A172 (cell line): ENCODE data around the gene MPPE1. TPM values are rescaled to one million over a fixed set of nuclear protein-coding genes. Genes with fewer than 3 reads are reported as not detected.
"Not testable (repeated sequence)": the region's sequence is repeated elsewhere in the genome, so short reads cannot be mapped to it uniquely, and the experiment has no call there.

Experiments used
- DNase-seq: peaks from one replicate; pipeline ENCODE4 v3.0.0-alpha.2; 2015; ENCODE audit warnings: low spot score
- total RNA-seq: library from RNA; depleted of rRNA; stranded (reverse); fragments of >200 nt; shearing (Covaris generic); gene quantifications from 2 replicates; pipeline ENCODE4 v1.2.3, GENCODE V29; 2014; rRNA removed

MPPE1 gene
- total RNA-seq, 1 experiment from 2014 or later: 12.3 TPM

GRCh38 chr18:11857177-11857887, 50.8 kb downstream of the MPPE1 start:
- DNase-seq: peak; percentile 100

GRCh38 chr18:11854554-11854953, 53.6 kb downstream of the MPPE1 start:
- not testable (repeated sequence) for DNase-seq

- DNase-seq: no peak
Measured at GRCh38 chr18:11851806-11852337, 56.2 kb downstream of the MPPE1 start.

GRCh38 chr18:11851146-11851805, 56.8 kb downstream of the MPPE1 start, which contains the start of gene CHMP1B:
Gene CHMP1B (plus strand): TSS chr18:11851413. CDS start chr18:11851512, 99 bp downstream.
- DNase-seq: peak; percentile 93

GRCh38 chr18:11850821-11851145, 57.3 kb downstream of the MPPE1 start:
- DNase-seq: no peak

- DNase-seq: peak; percentile 82
Measured at GRCh38 chr18:11849841-11850634, 58.1 kb downstream of the MPPE1 start.

DNA sequence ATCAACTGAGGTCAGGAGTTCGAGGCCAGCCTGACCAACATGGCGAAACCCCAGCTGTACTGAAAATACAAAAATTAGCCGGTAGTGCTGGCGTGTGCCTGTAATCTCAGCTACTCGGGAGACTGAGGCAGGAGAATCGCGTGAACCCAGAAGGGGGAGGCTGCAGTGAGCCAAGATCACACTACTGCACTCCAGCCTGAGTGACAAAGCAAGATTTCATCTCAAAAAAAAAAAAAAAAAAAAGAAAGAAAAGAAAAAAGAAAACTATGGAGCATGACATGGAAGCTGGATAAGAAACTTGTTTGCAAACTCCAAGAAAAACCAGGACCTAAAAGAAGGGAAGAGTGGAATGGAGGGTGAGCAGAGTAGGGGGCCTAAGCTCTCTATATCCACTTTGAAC, 58.8 kb downstream of the MPPE1 start:
- DNase-seq: no peak

GRCh38 chr18:11847811-11848210, 60.3 kb downstream of the MPPE1 start:
- no peak for DNase-seq

DNA sequence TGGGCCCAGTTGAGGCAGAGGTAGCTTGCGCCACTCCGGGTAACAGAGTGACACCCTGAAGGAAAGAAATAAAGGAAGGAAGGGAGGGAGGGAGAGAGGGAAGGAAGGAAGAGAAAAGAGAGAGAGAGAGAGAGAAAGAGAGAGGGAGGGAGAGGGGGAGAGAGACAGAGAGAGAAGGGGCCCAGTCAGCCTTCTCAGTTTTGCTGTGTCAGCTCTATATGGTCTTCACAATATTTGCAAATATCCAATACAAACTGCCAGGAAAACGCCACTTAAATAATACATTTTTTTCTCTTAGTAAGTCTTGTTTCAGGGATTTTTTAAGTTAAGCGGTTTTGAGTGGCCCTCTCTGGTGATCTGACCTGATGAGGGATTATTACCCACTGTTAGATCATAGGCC, 62.5 kb downstream of the MPPE1 start:
- no peak for DNase-seq

- DNase-seq: no peak
Measured at GRCh38 chr18:11844436-11844835, 63.7 kb downstream of the MPPE1 start.

- DNase-seq: no peak
Measured at GRCh38 chr18:11842562-11842961, 65.6 kb downstream of the MPPE1 start.

- no peak for DNase-seq
Measured at GRCh38 chr18:11840493-11840892, 67.6 kb downstream of the MPPE1 start.

- DNase-seq: no peak
Measured at GRCh38 chr18:11839556-11839955, 68.6 kb downstream of the MPPE1 start.

GRCh38 chr18:11834772-11835171, 73.3 kb downstream of the MPPE1 start:
- no peak for DNase-seq

Other genes with a start within 250 kb of the MPPE1 start
- 1.6 and 3.5 TPM in 2 replicates for gene GNAL, start 219.1 kb downstream of the MPPE1 start, total RNA-seq
- 60.9 and 68.2 TPM in 2 replicates for gene CHMP1B, start 56.9 kb downstream of the MPPE1 start, total RNA-seq
- gene IMPA2, start 73.2 kb upstream of the MPPE1 start, total RNA-seq: 12.9 and 17.6 TPM in 2 replicates
- gene ANKRD62, start 185.5 kb upstream of the MPPE1 start, total RNA-seq: not detected in 2 replicates